PFSK-1 (cell line): ENCODE data around the gene PPM1H.

Experiments
- FOXP2 ChIP-seq: optimal IDR thresholded peaks from 2 replicates; pipeline ENCODE3; 2011; ENCODE audit warnings: borderline replicate concordance, control low read depth, inconsistent platforms; ENCODE audit not compliant: insufficient read depth; ENCODE audit errors: extremely low read length, extremely low read depth
- POLR2AphosphoS5 ChIP-seq: IDR thresholded peaks from 2 replicates; pipeline ENCODE4 v1.6.1; 2012; ENCODE audit warnings: low read depth, mild to moderate bottlenecking, control low read depth, low read length, moderate library complexity
- SIN3A ChIP-seq: IDR thresholded peaks from 2 replicates; pipeline ENCODE4 v1.6.1; 2012; ENCODE audit warnings: mild to moderate bottlenecking, low read length, moderate library complexity, borderline replicate concordance; ENCODE audit not compliant: insufficient read depth
- TAF1 ChIP-seq: IDR thresholded peaks from 2 replicates; pipeline ENCODE4 v1.6.1; 2012; ENCODE audit warnings: low read length, control low read depth, borderline replicate concordance; ENCODE audit not compliant: insufficient read depth
- TF ChIP-seq, protein P1 (sequence below), 2 experiments: IDR thresholded peaks; 2 replicates each; pipeline versions ENCODE4 v1.6.1 to v1.8.0; 2011 to 2012; ENCODE audit warnings: low read depth in 2 of 2, low read length in 2 of 2, control low read depth in 1 of 2, inconsistent platforms in 1 of 2, mild to moderate bottlenecking in 1 of 2, moderate library complexity in 1 of 2; ENCODE audit not compliant: insufficient read depth in 1 of 2

The PPM1H gene

DNA sequence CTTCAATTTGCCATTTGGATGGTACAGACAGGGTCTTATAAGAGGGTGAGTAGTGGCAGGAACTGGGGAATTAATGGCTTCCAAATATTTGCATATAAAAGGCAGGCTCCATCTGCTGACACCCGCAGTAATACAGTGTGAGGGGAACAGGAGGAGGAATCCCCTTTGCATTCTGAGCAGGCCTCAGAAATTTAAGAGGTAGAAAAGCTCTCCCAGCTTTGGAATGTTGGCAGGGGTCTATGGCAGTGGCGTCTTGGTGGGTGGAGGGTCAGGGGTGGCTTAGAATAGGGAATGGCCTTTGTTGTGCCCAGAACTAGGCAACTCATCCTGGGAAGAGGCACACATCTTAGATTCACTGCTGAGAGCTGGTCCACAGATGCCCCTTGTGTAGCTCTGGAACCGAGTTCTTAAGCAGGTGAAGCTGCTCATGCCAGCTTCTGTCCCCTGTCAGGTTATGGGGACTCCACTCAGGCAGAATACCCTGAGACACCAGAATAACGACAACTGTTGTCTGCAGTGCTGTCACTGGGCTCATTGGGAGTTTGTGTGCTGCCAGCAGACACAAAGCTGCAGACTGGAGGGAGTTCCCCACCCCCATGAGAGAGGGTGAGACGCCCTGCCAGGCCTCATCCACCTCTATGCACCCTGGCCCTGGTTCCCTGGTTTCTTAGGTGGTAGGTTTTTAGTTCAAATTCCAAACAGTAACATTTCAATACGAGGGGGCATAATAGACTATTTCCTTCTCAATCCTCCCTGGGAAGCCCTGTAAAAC lies 278.2 kb downstream of the PPM1H start:
- TF ChIP-seq SIN3A (no peak), FOXP2 (no peak), TAF1 (no peak), POLR2AphosphoS5 (no peak)
- TF ChIP-seq, protein P1, sequence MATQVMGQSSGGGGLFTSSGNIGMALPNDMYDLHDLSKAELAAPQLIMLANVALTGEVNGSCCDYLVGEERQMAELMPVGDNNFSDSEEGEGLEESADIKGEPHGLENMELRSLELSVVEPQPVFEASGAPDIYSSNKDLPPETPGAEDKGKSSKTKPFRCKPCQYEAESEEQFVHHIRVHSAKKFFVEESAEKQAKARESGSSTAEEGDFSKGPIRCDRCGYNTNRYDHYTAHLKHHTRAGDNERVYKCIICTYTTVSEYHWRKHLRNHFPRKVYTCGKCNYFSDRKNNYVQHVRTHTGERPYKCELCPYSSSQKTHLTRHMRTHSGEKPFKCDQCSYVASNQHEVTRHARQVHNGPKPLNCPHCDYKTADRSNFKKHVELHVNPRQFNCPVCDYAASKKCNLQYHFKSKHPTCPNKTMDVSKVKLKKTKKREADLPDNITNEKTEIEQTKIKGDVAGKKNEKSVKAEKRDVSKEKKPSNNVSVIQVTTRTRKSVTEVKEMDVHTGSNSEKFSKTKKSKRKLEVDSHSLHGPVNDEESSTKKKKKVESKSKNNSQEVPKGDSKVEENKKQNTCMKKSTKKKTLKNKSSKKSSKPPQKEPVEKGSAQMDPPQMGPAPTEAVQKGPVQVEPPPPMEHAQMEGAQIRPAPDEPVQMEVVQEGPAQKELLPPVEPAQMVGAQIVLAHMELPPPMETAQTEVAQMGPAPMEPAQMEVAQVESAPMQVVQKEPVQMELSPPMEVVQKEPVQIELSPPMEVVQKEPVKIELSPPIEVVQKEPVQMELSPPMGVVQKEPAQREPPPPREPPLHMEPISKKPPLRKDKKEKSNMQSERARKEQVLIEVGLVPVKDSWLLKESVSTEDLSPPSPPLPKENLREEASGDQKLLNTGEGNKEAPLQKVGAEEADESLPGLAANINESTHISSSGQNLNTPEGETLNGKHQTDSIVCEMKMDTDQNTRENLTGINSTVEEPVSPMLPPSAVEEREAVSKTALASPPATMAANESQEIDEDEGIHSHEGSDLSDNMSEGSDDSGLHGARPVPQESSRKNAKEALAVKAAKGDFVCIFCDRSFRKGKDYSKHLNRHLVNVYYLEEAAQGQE (IDR thresholded peaks at IDR 0.05; ENCODE audit: insufficient read depth in 1 of 2, low read depth in 2 of 2, low read length in 2 of 2): no peak

DNA sequence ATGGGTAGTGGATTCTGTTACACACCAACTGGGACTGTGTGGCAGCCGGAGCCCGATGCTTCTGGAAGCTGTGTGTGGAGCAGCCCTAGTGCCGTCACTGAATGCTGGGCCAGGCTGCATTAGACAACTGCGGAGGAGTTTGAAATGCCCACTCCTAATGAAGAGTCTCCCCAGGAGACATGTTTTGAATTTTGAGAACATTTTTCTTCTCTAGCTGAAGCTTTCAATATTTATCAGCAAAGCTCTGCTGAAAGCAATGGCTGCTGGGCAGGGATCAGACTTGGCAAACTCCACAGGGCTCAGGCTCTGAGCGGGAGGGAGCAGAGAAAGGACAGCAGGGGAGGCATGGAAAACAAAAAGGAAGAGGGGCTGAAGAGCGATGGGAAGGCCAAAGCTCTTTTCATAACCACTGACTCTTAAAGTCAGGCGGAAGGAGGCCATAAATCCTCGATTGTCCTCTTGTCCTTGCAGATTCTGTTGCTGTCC lies 279.2 kb downstream of the PPM1H start:
- no peak for TF ChIP-seq POLR2AphosphoS5
- TF ChIP-seq, protein P1 (IDR thresholded peaks at IDR 0.05; ENCODE audit: insufficient read depth in 1 of 2, low read depth in 2 of 2, low read length in 2 of 2): no peak
- TF ChIP-seq FOXP2: no peak
- no peak for TF ChIP-seq TAF1
- no peak for TF ChIP-seq SIN3A

DNA sequence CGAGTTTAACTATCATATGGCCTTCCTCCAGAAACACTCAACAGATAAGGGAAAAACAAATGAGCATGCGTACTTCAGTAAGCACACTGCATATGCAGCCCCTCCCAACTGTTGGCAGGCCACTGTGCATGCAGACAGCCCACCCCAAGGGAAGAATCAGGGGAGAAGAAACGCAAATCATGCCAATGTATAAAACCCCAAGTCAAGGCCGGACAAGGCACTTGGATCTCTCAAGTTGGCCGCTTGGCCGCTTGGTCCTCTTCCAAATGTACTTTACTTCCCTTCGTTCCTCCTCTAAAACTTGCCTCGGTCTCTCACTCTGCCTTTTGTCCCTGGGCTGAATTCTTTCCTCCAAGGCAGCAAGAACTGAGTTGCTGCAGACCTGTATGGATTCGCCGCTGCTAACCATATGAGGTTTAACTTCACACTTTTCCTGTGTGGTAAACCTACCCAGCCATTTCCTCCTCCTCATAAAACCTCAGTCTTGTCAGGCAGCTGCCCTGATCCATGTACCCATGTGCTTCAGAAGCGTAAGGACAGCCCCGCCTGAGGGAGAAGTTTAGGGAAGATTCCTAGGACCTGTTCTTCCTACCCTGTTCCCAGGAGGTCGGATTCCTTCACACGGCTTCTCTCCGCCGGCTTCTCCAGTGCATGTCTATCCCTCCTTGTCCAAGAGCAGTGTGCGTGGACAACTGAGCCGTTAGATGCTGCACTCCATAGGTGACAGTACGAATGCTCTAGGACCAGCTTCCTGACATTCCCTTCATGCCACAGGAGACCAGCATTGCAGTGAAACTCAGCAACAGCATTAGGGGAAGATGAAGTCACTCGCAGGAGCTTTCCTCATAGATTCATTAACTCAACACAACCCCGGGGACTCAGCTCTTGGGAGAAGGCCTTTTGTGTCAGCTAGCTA lies 280.4 kb downstream of the PPM1H start:
- TF ChIP-seq SIN3A (no peak), TAF1 (no peak), POLR2AphosphoS5 (no peak), FOXP2 (no peak)
- TF ChIP-seq, protein P1 (IDR thresholded peaks at IDR 0.05; ENCODE audit: insufficient read depth in 1 of 2, low read depth in 2 of 2, low read length in 2 of 2): no peak

DNA sequence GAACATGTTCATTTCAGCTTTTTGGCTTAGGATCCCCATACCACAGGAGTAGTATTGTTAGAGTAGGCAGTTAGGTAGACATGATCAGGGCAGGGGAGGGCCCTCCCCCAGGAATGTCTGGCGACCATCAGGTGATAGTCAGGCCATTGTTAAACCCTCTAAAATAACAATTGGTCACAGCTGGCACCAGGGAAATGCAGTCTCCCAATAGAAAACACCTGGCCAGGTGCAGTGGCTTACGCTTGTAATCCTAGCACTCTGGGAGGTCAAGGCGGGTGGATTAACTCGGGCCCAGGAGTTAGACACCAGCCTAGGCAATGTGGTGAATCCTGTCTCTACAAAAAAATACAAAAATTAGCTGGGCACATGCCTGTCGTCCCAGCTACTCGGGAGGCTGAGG lies 281.2 kb downstream of the PPM1H start:
- no peak for TF ChIP-seq TAF1
- TF ChIP-seq POLR2AphosphoS5: no peak
- no peak for TF ChIP-seq SIN3A
- no peak for TF ChIP-seq FOXP2
- TF ChIP-seq, protein P1 (IDR thresholded peaks at IDR 0.05; ENCODE audit: insufficient read depth in 1 of 2, low read depth in 2 of 2, low read length in 2 of 2): no peak
